Germinal center (tissue), 1 donor: ENCODE results near the gene GNB1L.
"Not testable (repeated sequence)": the region's sequence is repeated elsewhere in the genome, so short reads cannot be mapped to it uniquely, and the experiment has no call there.

Experiments
- DNase-seq: peaks from one replicate; pipeline ENCODE4 v3.0.0; 2012; ENCODE audit warnings: mixed read lengths, low spot score

The GNB1L gene

DNA sequence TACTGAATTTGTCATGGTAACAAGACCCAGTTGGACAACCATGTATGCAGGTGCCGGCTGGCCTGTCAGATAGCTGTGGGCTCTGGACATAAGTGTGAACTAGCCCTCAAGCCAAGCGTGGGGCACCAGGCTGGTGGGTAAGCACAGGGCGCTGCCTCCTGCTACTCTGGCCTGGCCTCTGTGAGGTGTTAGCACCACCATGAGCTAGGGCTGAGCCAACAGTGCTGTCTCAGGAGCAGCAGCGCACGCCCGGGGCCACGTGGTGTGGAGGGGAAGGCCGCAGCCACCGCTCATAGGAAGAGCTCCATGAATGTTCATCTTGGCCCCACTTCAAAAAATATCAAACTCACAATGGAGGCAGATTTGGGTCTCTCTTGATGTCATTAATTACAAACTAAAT is 35.3 kb upstream of the GNB1L start:
- no peak for DNase-seq

DNA sequence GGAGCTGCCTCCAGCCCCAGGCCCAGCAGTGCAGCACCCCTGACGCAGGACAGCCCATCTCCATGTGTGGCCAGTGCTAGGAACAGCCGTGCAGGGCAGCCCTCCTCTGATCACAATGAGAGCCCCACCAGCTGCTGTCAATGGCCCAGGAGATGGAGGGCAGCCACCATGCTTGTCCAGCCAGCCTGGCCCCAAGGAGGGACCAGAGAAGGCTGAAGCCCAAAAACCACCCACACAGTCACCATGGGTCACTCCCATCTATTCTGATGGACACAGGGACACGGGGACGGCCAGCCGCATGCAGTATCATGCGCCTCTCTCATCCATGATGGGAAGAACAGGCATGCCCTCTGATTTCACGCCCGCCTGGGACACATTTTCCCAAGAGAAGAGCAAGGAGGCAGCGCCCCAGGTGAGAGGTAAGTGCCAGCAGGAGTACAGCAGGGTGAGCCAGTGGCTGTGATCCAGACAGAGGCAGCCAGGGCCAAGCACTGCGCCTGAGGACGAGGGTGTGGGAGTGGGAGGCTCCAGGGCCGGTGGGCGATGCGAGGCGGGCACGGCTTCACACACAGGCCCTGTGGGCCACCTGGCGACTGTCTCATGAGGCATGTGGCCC is 33.6 kb upstream of the GNB1L start:
- DNase-seq, result no peak

DNA sequence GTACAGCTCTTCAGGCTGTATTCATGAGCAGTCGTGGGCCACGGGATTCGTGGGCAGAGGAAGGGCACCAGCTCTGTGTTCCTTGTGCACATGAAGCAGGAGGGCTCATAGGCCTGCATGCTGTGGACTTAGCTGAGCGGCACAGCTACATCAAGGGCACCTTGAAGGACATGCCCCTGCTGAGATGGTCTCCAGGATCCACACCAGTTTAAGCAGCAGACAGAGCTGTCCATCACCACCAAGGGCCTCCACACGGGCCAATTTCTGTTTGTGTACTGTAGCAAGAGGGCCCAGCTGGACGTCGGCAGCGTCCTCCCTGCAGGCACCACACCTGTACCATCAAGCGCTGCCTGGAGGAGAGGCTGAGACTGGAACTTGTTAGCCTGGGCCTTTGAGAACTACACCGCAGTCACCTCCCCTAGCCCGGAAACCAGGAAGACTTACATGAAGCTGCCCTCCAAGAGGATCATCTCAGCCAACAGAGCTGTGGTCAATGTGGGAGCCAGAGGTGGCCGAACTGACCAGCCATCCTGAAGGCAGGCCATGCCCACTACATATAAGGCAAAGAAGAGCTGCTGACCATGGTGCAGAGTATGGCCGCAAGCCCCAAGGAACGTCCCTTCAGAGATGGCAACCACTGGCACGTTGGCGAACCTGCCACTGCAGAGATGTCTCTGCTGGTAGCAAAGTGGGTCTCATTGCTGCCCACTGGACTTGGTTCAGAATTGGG is 32.7 kb upstream of the GNB1L start:
- no peak for DNase-seq

DNA sequence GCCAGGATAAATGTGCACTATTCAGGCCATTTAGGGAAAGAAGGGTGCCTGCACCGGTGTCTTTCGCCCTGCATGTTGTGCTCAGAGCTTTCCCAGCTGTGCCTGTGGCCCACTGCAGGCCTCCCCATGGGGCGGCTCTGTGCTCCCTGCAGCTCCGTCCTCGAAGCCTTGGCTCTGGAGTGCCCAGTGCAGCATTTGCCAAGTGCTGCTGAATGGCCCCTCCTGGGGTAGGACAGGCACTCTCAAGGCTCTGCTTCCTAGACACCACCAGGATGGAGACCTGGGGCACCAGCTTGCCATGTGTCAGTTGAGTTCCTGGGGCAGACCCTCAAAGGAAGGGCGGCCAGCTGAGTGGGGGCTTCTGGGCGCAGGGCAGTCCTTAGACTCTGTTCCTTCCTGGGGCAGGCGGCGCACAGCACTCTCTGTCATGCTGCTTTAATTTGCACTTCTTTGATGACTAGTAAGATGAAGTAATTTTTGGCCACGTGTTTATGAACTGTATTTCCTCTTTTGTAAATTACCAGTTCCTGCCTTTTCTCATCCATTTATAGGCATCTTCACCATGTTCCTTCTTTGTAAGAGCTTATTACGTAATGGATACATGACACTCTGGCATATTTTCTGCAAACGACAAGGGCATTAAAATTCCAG is 32.1 kb upstream of the GNB1L start:
- DNase-seq, result peak; percentile 75

DNA sequence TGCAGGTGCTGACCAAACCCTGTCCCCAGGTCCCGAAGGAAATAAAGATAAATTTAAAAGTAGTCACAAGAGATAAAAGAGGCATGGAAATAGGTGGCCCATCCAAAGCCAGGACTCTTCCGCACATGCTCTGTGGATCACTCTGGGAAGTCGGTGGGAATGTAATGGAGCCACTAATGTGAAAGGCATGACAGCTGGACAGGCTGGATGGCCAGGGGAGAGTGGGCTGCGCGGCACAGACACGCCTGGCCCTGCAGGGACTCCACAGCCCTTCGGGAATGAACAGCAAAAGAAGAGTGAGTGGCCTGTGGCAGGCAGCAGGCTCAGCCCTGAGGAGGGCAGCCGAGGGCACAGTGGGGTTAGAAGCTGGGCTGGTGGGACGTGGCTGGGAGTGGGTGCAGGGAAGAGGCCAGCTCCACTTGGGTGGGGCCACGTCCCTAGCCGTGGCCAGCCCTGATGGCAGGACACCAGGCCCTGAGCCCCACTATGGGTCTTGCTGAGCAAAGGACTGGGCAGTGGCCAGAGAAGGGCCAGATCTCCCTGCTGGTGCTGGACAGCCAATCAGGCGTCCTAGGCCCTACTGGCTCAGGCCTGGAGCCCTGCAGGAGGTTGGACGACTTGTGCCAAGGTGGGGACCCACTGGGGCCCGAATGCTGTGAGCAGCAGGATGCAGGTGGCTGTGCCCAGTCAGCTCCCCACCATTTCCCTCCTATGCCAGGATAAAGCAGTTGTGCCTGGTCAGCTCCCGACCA is 31.3 kb upstream of the GNB1L start:
- DNase-seq, result no peak

DNA sequence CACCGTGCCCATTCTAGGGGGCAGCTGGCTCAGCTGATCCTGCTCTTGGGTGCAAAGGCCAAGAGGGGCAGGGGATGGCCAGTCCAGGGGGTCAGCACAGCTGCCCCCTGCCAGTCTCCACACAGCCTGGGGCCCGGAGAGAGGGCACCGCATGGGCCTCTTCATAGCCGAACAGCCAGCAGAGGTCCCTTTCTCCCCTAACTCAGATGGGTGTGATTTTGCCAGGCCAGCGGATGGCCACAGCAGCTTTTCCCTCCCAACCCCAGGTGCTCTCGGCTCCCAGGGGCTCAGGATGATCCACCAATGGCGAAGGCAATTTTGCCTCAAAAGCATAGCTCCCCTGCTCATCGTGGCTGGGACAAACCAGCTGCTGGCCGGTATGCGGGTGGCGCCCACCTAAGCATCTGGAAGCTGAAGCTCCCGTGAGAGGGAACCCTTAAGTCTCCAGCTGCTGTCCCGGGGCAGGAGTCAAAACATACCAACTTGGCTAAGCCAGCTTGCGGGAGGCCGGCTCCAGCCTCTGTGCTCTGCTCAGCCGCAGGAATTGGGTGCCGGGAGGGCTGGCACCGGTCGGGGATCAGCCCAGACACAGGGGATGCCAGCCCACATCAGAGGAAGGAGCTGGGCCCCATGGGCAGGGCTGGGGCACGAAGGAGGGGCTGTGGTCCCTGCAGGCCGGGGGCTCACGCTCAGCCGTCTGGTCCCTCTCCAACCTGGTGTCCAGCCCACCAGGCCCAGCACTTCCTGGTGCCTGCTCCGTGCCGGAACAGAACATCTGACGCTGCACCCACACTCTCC is 30.5 kb upstream of the GNB1L start:
- no peak for DNase-seq

DNA sequence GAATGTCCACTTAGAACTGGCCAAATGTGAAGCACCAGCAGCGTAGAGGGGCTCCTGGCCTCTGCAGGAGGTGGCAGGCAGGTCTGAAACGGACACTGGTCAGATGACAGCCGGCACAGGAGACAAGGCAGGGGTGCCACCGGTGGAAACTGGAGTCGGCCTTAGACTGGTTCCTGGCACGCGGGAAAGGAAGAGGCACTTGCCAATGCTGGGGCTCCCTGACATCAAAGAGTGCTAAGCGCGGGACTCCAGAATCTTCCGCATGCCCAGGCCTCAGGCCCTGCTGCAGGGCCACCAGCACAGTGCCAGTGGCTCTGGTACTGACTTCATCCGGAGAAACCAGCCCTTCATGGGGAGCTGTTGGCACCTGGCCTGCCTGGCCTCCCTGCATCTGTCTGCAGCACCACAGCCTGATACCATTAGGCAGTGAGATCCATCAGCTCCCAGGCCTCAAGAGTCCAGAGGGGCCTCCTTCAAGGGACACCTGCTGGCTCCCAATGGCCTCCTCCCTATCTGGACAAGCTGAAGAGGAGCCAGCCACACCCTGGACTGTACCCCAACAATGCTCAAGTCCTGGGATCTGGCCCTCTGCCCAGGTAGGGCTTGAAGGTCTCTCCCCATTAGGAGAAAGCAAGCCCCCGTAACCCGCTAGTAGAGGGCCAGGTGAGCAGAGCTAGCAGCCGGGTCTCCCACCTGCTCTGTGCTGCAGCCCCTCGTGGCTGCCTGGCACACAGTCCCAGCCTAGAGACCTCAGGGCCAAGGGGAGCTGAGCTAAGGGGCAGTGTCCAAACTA is 29.7 kb upstream of the GNB1L start:
- DNase-seq, result no peak

DNA sequence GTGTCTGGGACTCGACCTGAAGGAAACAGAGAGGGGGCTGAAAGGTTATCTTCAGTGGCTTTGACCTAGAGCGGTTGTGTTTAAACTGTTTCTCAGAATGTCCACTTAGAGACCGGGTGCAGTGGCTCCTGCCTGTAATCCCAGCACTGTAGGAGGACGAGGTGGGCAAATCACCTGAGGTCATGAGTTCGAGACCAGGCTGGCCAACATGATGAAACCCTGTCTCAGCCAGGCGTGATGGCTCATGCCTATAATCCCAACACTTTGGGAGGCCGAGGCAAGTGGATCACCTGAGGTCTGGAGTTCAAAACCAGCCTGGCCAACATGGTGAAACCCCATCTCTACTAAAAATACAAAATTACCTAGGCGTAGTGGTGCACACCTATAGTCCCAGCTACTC is 28.8 kb upstream of the GNB1L start:
- not testable (repeated sequence) for DNase-seq

DNA sequence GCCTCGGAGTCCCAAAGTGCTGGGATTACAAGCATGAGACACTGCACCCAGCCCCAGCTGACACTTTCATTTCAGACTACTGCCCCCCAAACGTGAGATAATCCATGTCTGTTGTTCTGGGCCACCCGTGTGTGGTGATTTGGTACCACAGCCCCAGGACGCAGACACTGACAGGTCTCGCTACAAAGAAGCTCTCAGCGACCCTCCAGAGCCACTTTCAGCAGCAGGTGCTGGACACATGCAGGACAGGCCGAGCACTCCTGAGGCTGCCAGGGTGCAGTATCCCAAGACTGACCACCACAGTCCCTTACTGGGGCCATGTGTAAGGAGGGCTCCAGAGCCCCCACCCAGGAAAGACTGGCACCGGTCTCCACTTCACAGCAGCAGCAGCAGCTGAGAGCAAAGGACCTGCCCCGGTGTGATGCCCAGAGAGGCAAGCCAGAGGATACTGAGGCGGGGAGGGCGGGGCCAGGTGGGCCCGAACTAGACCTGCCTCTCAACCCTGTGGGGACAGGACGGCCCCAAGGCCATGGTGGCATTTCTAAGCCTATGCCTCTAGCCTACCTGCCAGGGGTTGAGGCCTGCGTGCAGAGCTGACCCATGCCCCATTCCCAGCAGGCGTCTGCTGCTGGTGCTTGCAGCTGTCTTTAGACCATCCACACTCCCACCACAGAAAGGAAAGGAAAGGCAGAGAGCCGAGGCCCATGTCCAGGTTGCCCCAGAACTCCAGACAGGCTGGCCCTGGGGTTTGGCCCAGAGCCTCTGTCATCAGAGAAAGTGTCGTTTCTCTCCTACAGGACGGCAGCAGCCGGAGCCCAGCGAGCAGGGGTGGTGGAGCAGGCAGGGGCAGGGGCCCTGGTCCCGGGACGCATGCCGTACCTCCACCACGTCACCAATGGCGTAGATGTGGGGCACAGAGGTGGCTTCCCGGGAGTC is 28.0 kb upstream of the GNB1L start:
- DNase-seq, result no peak

DNA sequence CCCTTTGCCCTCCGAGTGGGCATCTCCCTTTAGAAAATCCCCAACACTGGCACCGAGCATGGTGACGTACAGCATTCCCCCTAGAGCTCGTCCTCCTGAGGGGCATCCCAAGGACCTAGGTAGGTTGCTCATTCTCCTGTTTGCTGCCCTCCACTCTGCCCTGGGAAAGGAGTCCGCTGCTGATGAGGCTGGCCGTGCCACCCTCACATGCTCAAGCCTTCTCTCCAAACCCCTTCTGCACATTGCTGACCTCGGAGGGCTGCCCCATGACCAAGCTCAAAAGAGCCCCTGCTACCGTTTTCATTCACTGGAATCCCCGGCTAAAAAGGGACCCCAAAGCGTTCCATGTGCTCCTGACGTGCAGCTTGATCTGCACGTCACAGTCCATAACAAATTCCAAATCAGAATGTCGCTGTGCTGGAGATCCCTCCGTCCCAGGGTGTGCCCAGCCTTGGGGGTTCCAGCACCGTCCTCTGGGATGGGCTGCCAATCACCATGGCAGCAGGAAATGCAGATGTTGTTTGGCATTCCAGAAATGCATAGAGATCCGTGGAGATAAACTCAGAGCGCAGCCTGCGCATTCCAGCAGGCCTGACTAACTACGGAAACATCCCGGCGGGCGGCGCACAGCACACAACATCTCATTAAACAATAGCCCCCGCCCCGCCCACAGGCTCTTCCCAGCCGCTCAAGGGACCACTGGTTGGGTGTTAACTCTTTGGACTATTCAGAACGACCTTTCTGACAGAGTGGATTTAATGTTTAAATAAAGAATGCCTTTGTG is 26.3 kb upstream of the GNB1L start:
- no peak for DNase-seq

DNA sequence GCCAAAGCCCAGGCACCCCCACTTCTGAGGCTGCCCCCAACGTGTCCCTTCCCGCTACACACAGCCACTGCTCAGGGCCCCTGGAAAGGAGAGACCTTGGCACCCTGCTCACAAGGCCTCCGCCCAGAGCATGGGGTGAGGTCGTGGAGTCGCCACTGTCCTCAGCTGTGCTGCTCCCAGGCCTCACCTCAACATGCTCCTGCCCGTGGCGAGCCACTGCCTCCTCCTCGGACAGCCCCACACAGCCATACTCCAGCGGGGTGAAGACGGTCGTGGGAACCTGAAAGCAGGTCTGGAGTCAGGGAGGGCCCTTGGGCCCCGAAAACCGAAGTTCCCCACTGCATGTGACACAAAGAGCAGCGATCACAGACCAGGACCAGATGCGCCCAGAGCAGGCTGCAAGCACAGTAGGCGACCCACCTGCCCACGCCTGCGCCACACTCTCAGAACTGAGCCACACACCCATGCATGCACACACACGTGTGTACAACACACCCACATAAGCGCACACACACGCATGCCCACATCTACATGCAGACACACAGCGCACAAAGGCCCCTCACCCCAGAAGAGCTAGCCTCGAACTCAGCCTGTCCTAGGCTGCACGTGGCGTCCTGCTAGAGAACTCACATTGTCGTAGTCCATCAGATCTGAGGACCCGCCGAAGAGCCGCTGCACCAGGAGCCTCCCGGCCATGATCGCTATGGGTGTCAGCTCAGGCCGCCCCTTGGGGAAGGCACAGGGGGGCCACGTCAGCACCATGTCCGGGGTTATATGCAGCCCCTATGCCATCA is 25.5 kb upstream of the GNB1L start:
- DNase-seq, result no peak

DNA sequence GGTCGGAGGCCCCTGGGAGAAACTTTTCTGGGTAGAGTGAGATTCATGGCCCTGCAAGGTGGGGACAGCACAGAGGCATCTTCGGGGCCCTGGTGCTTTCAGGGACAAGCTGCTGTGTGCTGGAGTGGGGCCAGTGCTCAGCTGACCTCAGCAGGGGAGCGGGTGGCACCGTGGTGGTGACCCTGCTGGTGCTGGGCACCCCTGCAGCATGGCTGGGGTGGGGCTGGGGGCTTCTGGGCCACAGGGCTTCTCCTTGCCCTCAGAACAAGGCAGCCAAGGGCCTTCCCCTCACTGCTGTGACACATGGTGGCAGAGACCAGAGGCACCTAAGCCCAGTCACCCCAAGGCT is 24.9 kb upstream of the GNB1L start:
- no peak for DNase-seq

DNA sequence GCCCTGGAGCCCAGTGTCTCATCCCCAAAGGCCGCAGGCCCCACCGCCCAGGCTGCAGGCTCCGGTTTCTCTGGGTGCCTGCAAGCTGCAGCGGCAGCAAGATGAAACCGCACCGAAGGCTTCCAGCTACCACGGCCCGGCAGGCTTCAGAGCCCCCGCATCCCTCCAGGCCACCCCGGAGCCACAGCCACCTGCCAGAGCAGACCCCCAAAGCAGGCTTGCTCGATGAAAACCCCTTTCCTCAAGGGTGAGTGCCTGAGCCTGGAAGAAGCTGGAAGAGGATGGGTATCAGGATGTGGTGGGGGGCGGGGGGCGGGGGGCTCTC is 24.5 kb upstream of the GNB1L start:
- no peak for DNase-seq

DNA sequence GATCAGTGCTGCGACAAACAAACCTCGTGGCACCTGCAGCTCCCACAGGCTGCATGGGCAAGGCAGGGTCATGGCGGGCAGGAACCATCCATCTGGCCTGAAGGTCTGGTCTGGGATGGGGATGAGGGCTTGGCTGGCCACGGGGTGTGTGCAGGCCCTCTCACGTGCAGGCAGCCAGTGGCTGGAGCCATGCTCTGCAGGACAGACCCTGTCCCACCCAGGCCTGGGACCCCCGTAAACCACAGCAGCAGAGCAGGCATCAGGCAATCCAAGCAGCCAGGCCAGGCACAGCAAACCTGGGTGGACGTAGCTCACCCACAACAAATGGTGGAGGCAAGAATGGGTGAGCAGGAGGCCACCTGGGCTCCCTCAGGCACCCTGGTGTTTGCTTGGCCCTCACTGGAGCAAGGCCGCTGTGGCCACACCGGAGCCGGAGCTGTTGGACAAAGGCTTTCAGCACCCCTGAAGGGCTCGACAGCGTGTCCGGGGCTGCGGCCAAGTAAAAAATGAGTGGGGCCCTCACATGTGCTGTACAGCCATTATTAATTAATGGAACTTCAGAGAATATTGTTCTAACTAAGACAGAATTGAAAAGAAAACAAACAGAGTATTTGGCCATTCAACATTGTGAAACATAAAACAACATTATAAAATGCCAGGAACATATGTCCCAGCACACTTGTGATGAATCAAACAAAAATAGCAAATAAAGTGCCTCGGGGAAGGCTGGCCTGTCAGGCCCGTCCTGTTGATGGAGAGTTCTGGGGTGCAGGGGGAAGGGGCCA is 24.0 kb upstream of the GNB1L start:
- DNase-seq, result no peak

DNA sequence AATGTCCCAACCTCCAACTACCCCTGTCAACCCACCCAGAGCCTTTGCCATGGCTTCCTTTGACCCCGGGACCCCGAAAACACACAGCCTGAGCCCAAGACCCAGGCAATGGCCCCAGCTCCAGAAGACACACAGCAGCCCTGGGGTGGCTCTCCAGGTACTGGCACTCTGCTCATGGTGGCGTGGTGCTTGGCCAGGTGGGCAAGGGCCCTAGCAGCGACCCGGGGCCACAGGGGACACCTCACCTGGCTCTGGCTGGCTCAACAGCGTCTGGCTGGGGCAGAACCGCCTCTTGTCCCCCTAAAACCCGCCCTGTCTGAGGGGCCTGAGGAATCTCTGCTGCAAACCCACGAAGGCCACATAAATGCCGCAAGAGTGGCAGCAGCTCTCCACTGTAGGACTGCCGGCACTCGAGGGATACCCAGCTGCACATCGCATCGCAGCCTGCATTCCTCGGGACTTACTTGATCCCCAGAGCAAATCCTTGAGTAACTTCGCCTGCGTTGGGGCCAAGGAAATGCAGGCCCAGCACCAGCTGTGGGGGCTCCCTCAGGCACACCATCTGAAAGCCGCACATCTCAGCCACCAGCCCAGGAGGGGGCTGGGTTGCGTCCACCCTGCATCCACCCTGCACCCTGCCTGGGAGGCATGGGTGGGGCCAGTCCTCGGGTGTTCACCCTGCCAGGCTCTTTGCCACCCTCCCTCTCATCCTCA is 23.1 kb upstream of the GNB1L start:
- no peak for DNase-seq

DNA sequence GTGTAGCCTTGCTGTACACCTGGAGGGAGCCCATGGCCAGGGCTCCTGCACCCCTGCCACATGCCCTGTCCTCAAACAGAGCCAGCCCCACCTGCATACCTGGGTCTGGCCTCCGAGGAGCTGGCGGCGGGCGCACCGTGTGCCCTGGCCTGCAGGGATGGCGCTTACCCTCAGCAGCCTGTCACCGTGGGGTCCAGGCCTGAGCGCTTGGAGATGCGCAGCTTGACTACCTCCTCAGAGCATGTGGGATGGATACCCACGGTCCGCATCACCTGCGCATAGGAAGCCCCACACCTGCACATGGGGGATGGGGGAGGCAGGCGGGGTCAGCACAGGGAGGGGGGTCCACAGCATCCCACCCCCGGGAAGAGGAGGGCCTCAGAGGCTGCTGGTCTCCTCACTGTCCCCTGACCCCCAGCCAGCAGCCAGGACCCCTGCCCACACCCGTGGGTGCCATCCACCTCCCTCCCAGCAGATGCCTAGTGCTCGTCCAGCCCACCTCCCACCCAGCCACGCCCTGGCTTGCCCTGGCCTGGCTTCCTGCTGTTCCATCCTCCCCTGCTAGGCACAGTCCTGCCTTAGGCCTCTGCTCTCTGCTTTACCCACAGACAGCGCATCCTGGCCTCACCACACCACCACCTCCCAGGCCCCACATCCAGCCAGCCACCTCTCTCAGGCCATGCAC is 22.4 kb upstream of the GNB1L start:
- no peak for DNase-seq
